ENCODE measurements around the gene ADRA2C. TPM values are rescaled to one million over a fixed set of nuclear protein-coding genes. Genes with fewer than 3 reads are reported as not detected.

The ADRA2C gene
- total RNA-seq, 1 experiment from 2014 or later: 0.28 TPM

DNA sequence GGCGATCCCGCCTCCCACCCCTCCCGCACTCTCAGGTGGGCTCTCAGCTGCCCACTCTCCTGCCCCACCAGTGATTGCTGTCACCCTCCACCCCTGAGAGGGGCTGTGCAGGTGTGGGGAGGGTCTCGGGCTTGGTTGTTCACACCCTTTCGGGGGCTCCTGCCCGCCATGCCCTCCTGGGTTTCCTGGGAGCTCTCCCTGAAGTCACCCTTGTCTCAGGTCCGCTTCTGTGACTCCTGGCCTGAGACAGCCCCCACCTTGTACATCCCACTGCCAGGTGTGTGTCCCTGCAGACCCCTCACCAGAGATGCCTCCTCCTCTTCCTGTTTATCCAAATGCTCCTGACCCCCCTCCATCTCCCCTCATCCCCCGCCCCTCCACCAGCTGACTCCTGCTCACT lies 37.8 kb downstream of the ADRA2C start:
- TF ChIP-seq CTCF (IDR thresholded peaks at IDR 0.05; ENCODE audit: unreplicated experiment): no peak
- no peak for DNase-seq (ENCODE audit: unreplicated experiment)
- BruUV-seq (replicated peaks): no TSS peak
- ChIA-PET CTCF (no interaction called here), POLR2A (interaction anchor here (1.3 kb wide), 1 partner anchor 13 kb away, joined by 3 read pairs; no protein-coding TSS in a partner anchor)
- no peaks in the 10 kb centered on the region for H3K9me3 Mint-ChIP-seq (ENCODE audit: unreplicated experiment)
- no peak overlapping the region for H3K4me3 Mint-ChIP-seq (ENCODE audit: unreplicated experiment)
- H3K27me3 Mint-ChIP-seq (ENCODE audit: insufficient read depth, unreplicated experiment): peaks cover 54% of the 10 kb centered on the region
- H3K4me1 Mint-ChIP-seq (ENCODE audit: insufficient read depth, unreplicated experiment): no peaks in the 10 kb centered on the region
- intact Hi-C loops (cut with micrococcal nuclease): no loop called here
- H3K27ac Mint-ChIP-seq (ENCODE audit: low read depth, unreplicated experiment): no peak overlapping the region
- H3K36me3 Mint-ChIP-seq (ENCODE audit: insufficient read depth, unreplicated experiment): no peaks in the 10 kb centered on the region

GRCh38 chr4:3805026-3805425 lies 38.8 kb downstream of the ADRA2C start:
- Mint-ChIP-seq H3K27me3 (ENCODE audit: insufficient read depth, unreplicated experiment) (peaks cover 54% of the 10 kb centered on the region), H3K27ac (ENCODE audit: low read depth, unreplicated experiment) (no peak overlapping the region), H3K4me3 (ENCODE audit: unreplicated experiment) (no peak overlapping the region), H3K4me1 (ENCODE audit: insufficient read depth, unreplicated experiment) (no peaks in the 10 kb centered on the region), H3K9me3 (ENCODE audit: unreplicated experiment) (no peaks in the 10 kb centered on the region), H3K36me3 (ENCODE audit: insufficient read depth, unreplicated experiment) (no peaks in the 10 kb centered on the region)
- BruUV-seq (replicated peaks): no TSS peak
- intact Hi-C loops (cut with micrococcal nuclease): no loop called here
- ChIA-PET POLR2A (no interaction called here), CTCF (no interaction called here)
- no peak for DNase-seq (ENCODE audit: unreplicated experiment)
- TF ChIP-seq CTCF (IDR thresholded peaks at IDR 0.05; ENCODE audit: unreplicated experiment): no peak

- CTCF ChIA-PET: no interaction called here
- intact Hi-C loops (cut with micrococcal nuclease): no loop called here
- no peak for TF ChIP-seq CTCF (IDR thresholded peaks at IDR 0.05; ENCODE audit: unreplicated experiment)
- no peak for DNase-seq (ENCODE audit: unreplicated experiment)
- no peaks in the 10 kb centered on the region for H3K4me1 Mint-ChIP-seq (ENCODE audit: insufficient read depth, unreplicated experiment)
- H3K27me3 Mint-ChIP-seq (ENCODE audit: insufficient read depth, unreplicated experiment): peaks cover 47% of the 10 kb centered on the region
- POLR2A ChIA-PET: no interaction called here
- no peaks in the 10 kb centered on the region for H3K9me3 Mint-ChIP-seq (ENCODE audit: unreplicated experiment)
- H3K4me3 Mint-ChIP-seq (ENCODE audit: unreplicated experiment): no peak overlapping the region
- no peaks in the 10 kb centered on the region for H3K36me3 Mint-ChIP-seq (ENCODE audit: insufficient read depth, unreplicated experiment)
- BruUV-seq (replicated peaks): no TSS peak
- no peak overlapping the region for H3K27ac Mint-ChIP-seq (ENCODE audit: low read depth, unreplicated experiment)
Measured at GRCh38 chr4:3805731-3806130, 39.5 kb downstream of the ADRA2C start.

DNA sequence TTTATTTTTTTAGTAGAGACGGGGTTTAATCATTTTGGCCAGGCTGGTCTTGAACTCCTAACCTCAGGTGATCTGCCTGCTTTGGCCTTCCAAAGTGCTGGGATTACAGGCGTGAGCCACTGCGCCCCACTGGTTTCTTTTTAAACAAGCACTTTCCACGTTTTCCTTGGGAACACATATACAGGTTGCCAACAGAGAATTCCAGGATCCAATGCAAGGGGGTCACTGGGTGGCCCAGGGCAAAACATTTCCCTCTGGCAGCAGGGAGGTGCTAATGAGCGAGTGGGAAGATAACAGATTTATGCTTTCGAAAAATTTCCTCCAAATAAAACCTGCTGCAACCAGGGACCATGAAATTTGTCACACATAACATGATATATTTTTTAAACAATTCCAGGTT lies 41.1 kb downstream of the ADRA2C start:
- H3K4me3 Mint-ChIP-seq (ENCODE audit: unreplicated experiment): no peak overlapping the region
- CTCF ChIA-PET: no interaction called here
- no peaks in the 10 kb centered on the region for H3K36me3 Mint-ChIP-seq (ENCODE audit: insufficient read depth, unreplicated experiment)
- BruUV-seq (replicated peaks): no TSS peak
- TF ChIP-seq CTCF (IDR thresholded peaks at IDR 0.05; ENCODE audit: unreplicated experiment): no peak
- POLR2A ChIA-PET: no interaction called here
- no peaks in the 10 kb centered on the region for H3K4me1 Mint-ChIP-seq (ENCODE audit: insufficient read depth, unreplicated experiment)
- DNase-seq (ENCODE audit: unreplicated experiment): no peak
- intact Hi-C loops (cut with micrococcal nuclease): no loop called here
- H3K9me3 Mint-ChIP-seq (ENCODE audit: unreplicated experiment): no peaks in the 10 kb centered on the region
- peaks cover 39% of the 10 kb centered on the region for H3K27me3 Mint-ChIP-seq (ENCODE audit: insufficient read depth, unreplicated experiment)
- no peak overlapping the region for H3K27ac Mint-ChIP-seq (ENCODE audit: low read depth, unreplicated experiment)

Data from MCF 10A (cell line).